RWPE1 (cell line): ENCODE measurements around the gene PTX4.

Source experiments
- CTCF ChIA-PET: fragments of 350-600 bp; sonication (Branson Sonifier 250); formaldehyde crosslinking; extraction: SDS; loops from one replicate; lab custom pipeline; 2021; lab: Yijun Ruan, JAX
- POLR2A ChIA-PET: fragments of 400-600 bp; formaldehyde crosslinking; extraction: SDS; loops from one replicate; lab custom pipeline; 2020; ENCODE audit warnings: antibody characterized with exemption; ENCODE audit not compliant: low non-redundant PET; lab: Yijun Ruan, JAX
- DNase-seq: peaks from one replicate; pipeline ENCODE4 v3.0.0; 2012; ENCODE audit warnings: low spot score
- H3K27ac ChIP-seq: fragments of 450-650 bp; 2 replicates; pipeline ENCODE4 v1.5.1; 2017
- CTCF ChIP-seq: fragments of 450-650 bp; conservative IDR thresholded peaks from 2 replicates; pipeline ENCODE4 v1.5.1; 2017; ENCODE audit warnings: low read depth, mild to moderate bottlenecking

Gene PTX4

GRCh38 chr16:1493746-1494094 is 5.0 kb upstream of the PTX4 start:
- POLR2A ChIA-PET, result interaction anchor here (0.6 kb wide), 2 partner anchors 116 to 120 kb away, joined by 3 read pairs; no protein-coding TSS in a partner anchor
- no peak for TF ChIP-seq CTCF

GRCh38 chr16:1492923-1493745 is 4.4 kb upstream of the PTX4 start, which contains the start of gene TELO2:
TSS of gene TELO2 (plus strand) at chr16:1493360. CDS start at chr16:1494282, 922 bp downstream.
- ChIA-PET POLR2A (interaction anchor here (0.5 to 0.8 kb wide), 3 partner anchors 25 to 218 kb away, joined by 3 to 4 read pairs (median 3); no protein-coding TSS in a partner anchor), CTCF (no interaction called here)
- peak; percentile 93 for DNase-seq
- peak within 1 kb of the TSS; percentile 79 for H3K27ac ChIP-seq
- TF ChIP-seq CTCF, result no peak

More at GRCh38 chr16:1493746-1494094, 5.0 kb upstream of the PTX4 start:
- peak overlapping the region; percentile 79 for H3K27ac ChIP-seq
- CTCF ChIA-PET, result interaction anchor here (0.6 kb wide), 1 partner anchor 57 kb away, joined by 3 read pairs; no protein-coding TSS in a partner anchor
- peak; percentile 13 for DNase-seq

GRCh38 chr16:1492082-1492922 is 3.6 kb upstream of the PTX4 start:
- DNase-seq, result no peak
- CTCF ChIA-PET, result interaction anchor here (0.7 kb wide), 1 partner anchor 58 kb away, joined by 3 read pairs; no protein-coding TSS in a partner anchor
- POLR2A ChIA-PET, result interaction anchor here (0.8 kb wide), 1 partner anchor 26 kb away, joined by 4 read pairs; no protein-coding TSS in a partner anchor
- peak overlapping the region; percentile 79 for H3K27ac ChIP-seq
- no peak for TF ChIP-seq CTCF

GRCh38 chr16:1491327-1491726 is 2.6 kb upstream of the PTX4 start:
- no peak for TF ChIP-seq CTCF

GRCh38 chr16:1489077-1489476 is 333 bp upstream of the PTX4 start:
- DNase-seq, result no peak
- H3K27ac ChIP-seq, result no peak overlapping the region
- ChIA-PET POLR2A (no interaction called here), CTCF (no interaction called here)
- TF ChIP-seq CTCF, result no peak

More at GRCh38 chr16:1491327-1491726, 2.6 kb upstream of the PTX4 start:
- no peak overlapping the region for H3K27ac ChIP-seq
- CTCF ChIA-PET, result interaction anchor here (0.6 to 0.7 kb wide), 2 partner anchors 59 to 339 kb away, joined by 3 read pairs; no protein-coding TSS in a partner anchor
- POLR2A ChIA-PET, result no interaction called here
- DNase-seq, result no peak
